Panc1 (cell line): ENCODE results near the gene KCNK5.

Source experiments
- CTCF ChIP-seq: fragments of 450-650 bp; IDR thresholded peaks from 2 replicates; pipeline ENCODE4 v1.5.1; 2017; ENCODE audit warnings: mild to moderate bottlenecking
- POLR2AphosphoS5 ChIP-seq: IDR thresholded peaks from 2 replicates; pipeline ENCODE4 v1.6.1; 2012; ENCODE audit warnings: mild to moderate bottlenecking, low read depth, low read length, moderate library complexity
- SIN3A ChIP-seq: IDR thresholded peaks from 2 replicates; pipeline ENCODE4 v1.6.1; 2012; ENCODE audit warnings: low read depth, mild to moderate bottlenecking, low read length, moderate library complexity, borderline replicate concordance; ENCODE audit not compliant: insufficient read depth
- TCF7L2 ChIP-seq: IDR thresholded peaks from 2 replicates; pipeline ENCODE4 v1.6.1; 2011; ENCODE audit warnings: mild to moderate bottlenecking, low read depth, low read length, inconsistent platforms
- TF ChIP-seq, protein P1 (sequence below), 2 experiments: IDR thresholded peaks; 2 replicates each; pipeline ENCODE4 v1.6.1; 2011 to 2012; ENCODE audit warnings: low read depth in 2 of 2, control low read depth in 1 of 2, low read length in 1 of 2, mild to moderate bottlenecking in 1 of 2, moderate library complexity in 1 of 2; ENCODE audit not compliant: insufficient read depth in 1 of 2

GRCh38 chr6:39254999-39255535 lies 25.8 kb upstream of the KCNK5 start:
- TF ChIP-seq POLR2AphosphoS5 (no peak), CTCF (no peak), SIN3A (no peak), TCF7L2 (no peak)
- TF ChIP-seq, protein P1, sequence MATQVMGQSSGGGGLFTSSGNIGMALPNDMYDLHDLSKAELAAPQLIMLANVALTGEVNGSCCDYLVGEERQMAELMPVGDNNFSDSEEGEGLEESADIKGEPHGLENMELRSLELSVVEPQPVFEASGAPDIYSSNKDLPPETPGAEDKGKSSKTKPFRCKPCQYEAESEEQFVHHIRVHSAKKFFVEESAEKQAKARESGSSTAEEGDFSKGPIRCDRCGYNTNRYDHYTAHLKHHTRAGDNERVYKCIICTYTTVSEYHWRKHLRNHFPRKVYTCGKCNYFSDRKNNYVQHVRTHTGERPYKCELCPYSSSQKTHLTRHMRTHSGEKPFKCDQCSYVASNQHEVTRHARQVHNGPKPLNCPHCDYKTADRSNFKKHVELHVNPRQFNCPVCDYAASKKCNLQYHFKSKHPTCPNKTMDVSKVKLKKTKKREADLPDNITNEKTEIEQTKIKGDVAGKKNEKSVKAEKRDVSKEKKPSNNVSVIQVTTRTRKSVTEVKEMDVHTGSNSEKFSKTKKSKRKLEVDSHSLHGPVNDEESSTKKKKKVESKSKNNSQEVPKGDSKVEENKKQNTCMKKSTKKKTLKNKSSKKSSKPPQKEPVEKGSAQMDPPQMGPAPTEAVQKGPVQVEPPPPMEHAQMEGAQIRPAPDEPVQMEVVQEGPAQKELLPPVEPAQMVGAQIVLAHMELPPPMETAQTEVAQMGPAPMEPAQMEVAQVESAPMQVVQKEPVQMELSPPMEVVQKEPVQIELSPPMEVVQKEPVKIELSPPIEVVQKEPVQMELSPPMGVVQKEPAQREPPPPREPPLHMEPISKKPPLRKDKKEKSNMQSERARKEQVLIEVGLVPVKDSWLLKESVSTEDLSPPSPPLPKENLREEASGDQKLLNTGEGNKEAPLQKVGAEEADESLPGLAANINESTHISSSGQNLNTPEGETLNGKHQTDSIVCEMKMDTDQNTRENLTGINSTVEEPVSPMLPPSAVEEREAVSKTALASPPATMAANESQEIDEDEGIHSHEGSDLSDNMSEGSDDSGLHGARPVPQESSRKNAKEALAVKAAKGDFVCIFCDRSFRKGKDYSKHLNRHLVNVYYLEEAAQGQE (IDR thresholded peaks at IDR 0.05; ENCODE audit: insufficient read depth in 1 of 2, low read depth in 2 of 2, low read length in 1 of 2), result no peak
